PC-9 (cell line): ENCODE measurements around the gene SNX33. TPM values are rescaled to one million over a fixed set of nuclear protein-coding genes. Genes with fewer than 3 reads are reported as not detected.
"Not testable (repeated sequence)": the region's sequence is repeated elsewhere in the genome, so short reads cannot be mapped to it uniquely, and the experiment has no call there.

Source experiments
- BruUV-seq: library from RNA; stranded (reverse); fragments of 400-500 nt; replicated peaks from 2 replicates; lab custom pipeline; 2021; lab: Mats Ljungman, UMichigan
- CTCF ChIA-PET: fragments of 300-600 bp; sonication (Branson Sonifier 250); formaldehyde crosslinking; loops from one replicate; lab custom pipeline; 2022; ENCODE audit warnings: antibody characterized with exemption; lab: Charles Lee
- POLR2A ChIA-PET: fragments of 300-600 bp; sonication (Branson Sonifier 250); formaldehyde crosslinking; loops from one replicate; lab custom pipeline; 2022; ENCODE audit warnings: antibody characterized with exemption; ENCODE audit not compliant: unreplicated experiment; lab: Charles Lee
- DNase-seq, 2 experiments: peaks; one replicate each; pipeline versions ENCODE4 v3.0.0 to v3.0.0-alpha.2; 2015 to 2022; ENCODE audit warnings: mixed read lengths in 1 of 2
- H2AFZ ChIP-seq: fragments of 200-600 bp; sonication (generic); 2 replicates; pipeline ENCODE4 v1.8.1; 2017; ENCODE audit warnings: antibody characterized with exemption
- H3F3A ChIP-seq: fragments of 200-600 bp; sonication (generic); 2 replicates; pipeline ENCODE4 v1.8.1; 2017; ENCODE audit warnings: antibody characterized with exemption, mild to moderate bottlenecking, low read depth; ENCODE audit not compliant: insufficient read depth
- H3K27ac ChIP-seq: fragments of 200-600 bp; sonication (generic); 2 replicates; pipeline ENCODE4 v1.6.1; 2016; ENCODE audit warnings: mixed run types
- H3K27me3 ChIP-seq: fragments of 200-600 bp; sonication (generic); 2 replicates; pipeline ENCODE4 v1.6.1; 2016; ENCODE audit warnings: low read depth, mixed run types; ENCODE audit not compliant: insufficient read depth
- H3K36me3 ChIP-seq: fragments of 200-600 bp; sonication (generic); 2 replicates; pipeline ENCODE4 v1.6.1; 2016; ENCODE audit warnings: low read depth, mixed run types
- H3K4me1 ChIP-seq: fragments of 200-600 bp; sonication (generic); replicated peaks from 2 replicates; pipeline ENCODE4 v1.6.1; 2016; ENCODE audit warnings: mixed run types; ENCODE audit not compliant: insufficient read depth
- H3K4me2 ChIP-seq: fragments of 200-600 bp; sonication (generic); 2 replicates; pipeline ENCODE4 v1.6.1; 2017; ENCODE audit warnings: mixed run types
- H3K4me3 ChIP-seq: fragments of 200-600 bp; sonication (generic); 2 replicates; pipeline ENCODE4 v1.6.1; 2016; ENCODE audit warnings: mixed run types
- H3K79me2 ChIP-seq: fragments of 200-600 bp; sonication (generic); 2 replicates; pipeline ENCODE4 v1.6.1; 2017; ENCODE audit warnings: low read depth, mixed run types
- H3K9me2 ChIP-seq: fragments of 200-600 bp; sonication (generic); 2 replicates; pipeline ENCODE4 v1.8.1; 2017; ENCODE audit warnings: mild to moderate bottlenecking; ENCODE audit not compliant: insufficient read depth
- H3K9me3 ChIP-seq: fragments of 200-600 bp; sonication (generic); 2 replicates; pipeline ENCODE4 v1.8.1; 2016; ENCODE audit warnings: low read depth; ENCODE audit not compliant: insufficient read depth
- H4K20me1 ChIP-seq: fragments of 200-600 bp; sonication (generic); 2 replicates; pipeline ENCODE4 v1.8.1; 2017; ENCODE audit not compliant: insufficient read depth
- EZH2 ChIP-seq: fragments of 200-600 bp; sonication (generic); IDR thresholded peaks from 2 replicates; pipeline ENCODE4 v1.8.0; 2017; ENCODE audit warnings: antibody characterized with exemption, low read depth
- intact Hi-C: fragments of 100-400 bp; cut with micrococcal nuclease; formaldehyde crosslinking; loops from one replicate; pipeline ENCODE4 v1.10.0; 2022; ENCODE audit not compliant: unreplicated experiment
- total RNA-seq: library from RNA; stranded (reverse); gene quantifications from 2 replicates; pipeline ENCODE4 v1.2.3, GENCODE V29; 2021
- TF ChIP-seq, protein P1 (sequence below): fragments of 200-600 bp; sonication (generic); conservative IDR thresholded peaks from 2 replicates; pipeline ENCODE4 v1.6.1; 2017; ENCODE audit warnings: mixed run types, antibody characterized with exemption, mild to moderate bottlenecking, moderate library complexity

Gene SNX33
- total RNA-seq, 1 experiment from 2014 or later, result 27.8 TPM

DNA sequence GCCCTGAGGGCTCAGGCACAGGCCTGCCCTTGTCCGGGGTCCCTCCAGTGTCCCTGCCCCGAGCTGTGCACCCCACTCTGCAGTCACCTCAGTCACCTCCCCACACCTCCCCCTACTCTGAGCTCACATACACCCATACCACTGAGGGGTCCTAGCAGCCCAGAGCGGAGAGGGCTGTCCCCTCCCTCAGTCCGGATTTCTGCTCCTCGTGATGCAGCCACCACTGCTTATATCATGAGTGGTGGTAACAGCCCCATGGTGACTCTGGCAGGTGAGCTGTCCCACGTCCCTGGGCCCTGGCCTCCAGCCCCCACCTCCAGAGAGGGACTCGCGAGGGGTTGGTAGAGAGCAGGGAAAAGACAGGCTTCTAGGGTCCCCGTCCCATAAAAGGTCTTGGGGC, 56.9 kb downstream of the SNX33 start:
- DNase-seq, result no peak
- intact Hi-C loops, result no loop called here
- H4K20me1 ChIP-seq, result no peaks in the 10 kb centered on the region
- ChIA-PET CTCF (interaction anchor here (0.6 kb wide), 1 partner anchor 110 kb away, joined by 3 read pairs; no protein-coding TSS in a partner anchor), POLR2A (no interaction called here)
- H3K36me3 ChIP-seq, result no peaks in the 10 kb centered on the region
- H3K79me2 ChIP-seq, result no peaks in the 10 kb centered on the region
- peaks cover 4% of the 10 kb centered on the region; the same call in 1 of the 2 replicates for H3F3A ChIP-seq
- H3K9me2 ChIP-seq, result no peaks in the 10 kb centered on the region
- H3K27ac ChIP-seq, result no peak overlapping the region
- no peak overlapping the region for H3K4me2 ChIP-seq
- no peaks in the 10 kb centered on the region for H3K9me3 ChIP-seq
- no peak overlapping the region for H3K4me3 ChIP-seq
- no peak overlapping the region for H2AFZ ChIP-seq
- no peaks in the 10 kb centered on the region for H3K27me3 ChIP-seq
- H3K4me1 ChIP-seq, result peaks cover 9% of the 10 kb centered on the region
- TF ChIP-seq, protein P1, sequence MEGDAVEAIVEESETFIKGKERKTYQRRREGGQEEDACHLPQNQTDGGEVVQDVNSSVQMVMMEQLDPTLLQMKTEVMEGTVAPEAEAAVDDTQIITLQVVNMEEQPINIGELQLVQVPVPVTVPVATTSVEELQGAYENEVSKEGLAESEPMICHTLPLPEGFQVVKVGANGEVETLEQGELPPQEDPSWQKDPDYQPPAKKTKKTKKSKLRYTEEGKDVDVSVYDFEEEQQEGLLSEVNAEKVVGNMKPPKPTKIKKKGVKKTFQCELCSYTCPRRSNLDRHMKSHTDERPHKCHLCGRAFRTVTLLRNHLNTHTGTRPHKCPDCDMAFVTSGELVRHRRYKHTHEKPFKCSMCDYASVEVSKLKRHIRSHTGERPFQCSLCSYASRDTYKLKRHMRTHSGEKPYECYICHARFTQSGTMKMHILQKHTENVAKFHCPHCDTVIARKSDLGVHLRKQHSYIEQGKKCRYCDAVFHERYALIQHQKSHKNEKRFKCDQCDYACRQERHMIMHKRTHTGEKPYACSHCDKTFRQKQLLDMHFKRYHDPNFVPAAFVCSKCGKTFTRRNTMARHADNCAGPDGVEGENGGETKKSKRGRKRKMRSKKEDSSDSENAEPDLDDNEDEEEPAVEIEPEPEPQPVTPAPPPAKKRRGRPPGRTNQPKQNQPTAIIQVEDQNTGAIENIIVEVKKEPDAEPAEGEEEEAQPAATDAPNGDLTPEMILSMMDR, result no peak
- no peak for TF ChIP-seq EZH2
- no TSS peak for BruUV-seq

- CTCF ChIA-PET, result interaction anchor here (0.6 kb wide), 1 partner anchor 109 kb away, joined by 3 read pairs; no protein-coding TSS in a partner anchor
- H3K4me2 ChIP-seq, H3K4me3 ChIP-seq, H3K9me2 ChIP-seq, H4K20me1 ChIP-seq, H3K4me1 ChIP-seq, BruUV-seq, intact Hi-C loops, H3K9me3 ChIP-seq, H3K27ac ChIP-seq, H3K79me2 ChIP-seq, H2AFZ ChIP-seq, DNase-seq, H3K36me3 ChIP-seq, H3K27me3 ChIP-seq, H3F3A ChIP-seq, POLR2A ChIA-PET: not testable (repeated sequence)
Observed at GRCh38 chr15:75705375-75705774, 57.7 kb downstream of the SNX33 start.

GRCh38 chr15:75705854-75706681, 58.4 kb downstream of the SNX33 start:
- no peak overlapping the region for H2AFZ ChIP-seq
- H3K79me2 ChIP-seq, result no peaks in the 10 kb centered on the region
- TF ChIP-seq, protein P1, result no peak
- TF ChIP-seq EZH2, result no peak
- no peaks in the 10 kb centered on the region for H3K36me3 ChIP-seq
- ChIA-PET CTCF (no interaction called here), POLR2A (no interaction called here)
- no peak for DNase-seq
- H3K4me3 ChIP-seq, result no peak overlapping the region
- no peaks in the 10 kb centered on the region for H3K9me2 ChIP-seq
- H3K4me2 ChIP-seq, result no peak overlapping the region
- no peak overlapping the region for H3K27ac ChIP-seq
- no peaks in the 10 kb centered on the region for H3K9me3 ChIP-seq
- H4K20me1 ChIP-seq, result no peaks in the 10 kb centered on the region
- peaks cover 4% of the 10 kb centered on the region; the same call in 1 of the 2 replicates for H3F3A ChIP-seq
- no peaks in the 10 kb centered on the region for H3K27me3 ChIP-seq
- intact Hi-C loops, result no loop called here
- no TSS peak for BruUV-seq
- H3K4me1 ChIP-seq, result peaks cover 9% of the 10 kb centered on the region
